ENCODE results near the gene CHST12.
A peak's percentile ranks its signal among the peaks of the same experiment; 100 is the strongest.
"Not testable (repeated sequence)": the region's sequence is repeated elsewhere in the genome, so short reads cannot be mapped to it uniquely, and the experiment has no call there.

Gene CHST12

DNA sequence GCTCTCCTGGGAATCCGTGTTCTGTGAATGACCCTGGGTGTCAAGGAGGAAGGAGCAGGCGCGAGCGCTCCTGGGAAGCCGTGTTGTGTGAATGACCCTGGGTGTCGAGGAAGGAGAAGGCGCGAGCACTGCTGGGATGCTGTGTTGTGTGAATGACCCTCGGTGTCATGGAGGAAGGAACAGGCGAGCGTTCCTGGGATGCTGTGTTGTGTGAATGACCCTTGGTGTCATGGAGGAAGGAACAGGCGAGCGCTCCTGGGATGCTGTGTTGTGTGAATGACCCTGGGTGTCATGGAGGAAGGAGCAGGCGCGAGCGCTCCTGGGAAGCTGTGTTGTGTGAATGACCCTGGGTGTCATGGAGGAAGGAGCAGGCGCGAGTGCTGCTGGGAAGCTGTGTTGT lies 25.3 kb upstream of the CHST12 start:
- not testable (repeated sequence) for DNase-seq (ENCODE audit: low spot score)

DNA sequence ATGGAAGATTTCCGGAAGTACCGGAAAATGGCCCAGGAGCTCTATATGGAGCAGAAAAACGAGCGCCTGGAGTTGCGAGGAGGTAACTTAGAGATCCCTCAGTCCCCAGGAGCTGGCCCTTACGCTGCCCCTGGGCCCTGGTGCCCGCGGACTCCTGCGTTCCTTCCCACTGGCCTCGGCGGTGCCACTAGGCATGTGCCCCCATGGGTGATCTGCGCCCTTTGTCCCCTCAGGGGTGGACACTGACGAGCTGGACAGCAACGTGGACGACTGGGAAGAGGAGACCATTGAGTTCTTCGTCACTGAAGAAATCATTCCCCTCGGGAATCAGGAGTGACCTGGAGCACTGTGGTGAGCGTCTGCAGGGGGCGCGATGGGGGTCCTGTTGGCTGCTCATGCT lies 24.2 kb upstream of the CHST12 start:
- no peak for DNase-seq (ENCODE audit: low spot score)

DNA sequence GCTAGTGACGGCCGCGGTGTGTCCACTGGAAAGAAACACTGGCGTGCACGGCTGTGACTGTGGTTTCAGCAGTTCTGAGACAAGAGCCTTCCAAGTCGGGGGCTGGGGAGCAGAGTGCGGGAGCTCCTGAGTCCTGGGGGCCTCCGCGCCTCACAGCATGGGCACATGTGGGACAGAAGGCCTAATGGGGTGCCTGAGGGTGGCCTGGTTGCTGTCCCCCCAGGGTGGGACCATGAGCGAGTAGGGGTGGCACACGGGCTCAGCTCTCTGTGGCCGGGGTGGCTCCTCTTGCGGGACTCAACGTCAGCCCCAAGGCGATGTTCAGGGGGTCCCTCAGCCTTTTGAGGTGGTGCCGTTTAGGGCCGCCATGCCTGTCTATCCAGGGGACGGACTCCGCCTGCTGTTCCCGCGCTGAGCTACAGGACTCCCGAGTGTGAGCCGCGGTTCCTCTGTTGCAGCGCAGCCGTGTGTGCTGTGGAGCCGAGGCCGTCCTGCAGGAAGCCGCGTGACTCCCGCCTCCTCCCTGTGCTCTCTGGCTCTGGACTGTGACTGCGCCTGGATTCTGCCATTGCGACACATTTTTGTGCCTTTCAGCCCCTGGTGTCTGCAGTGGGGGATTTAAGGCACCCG lies 23.5 kb upstream of the CHST12 start:
- no peak for DNase-seq (ENCODE audit: low spot score)

DNA sequence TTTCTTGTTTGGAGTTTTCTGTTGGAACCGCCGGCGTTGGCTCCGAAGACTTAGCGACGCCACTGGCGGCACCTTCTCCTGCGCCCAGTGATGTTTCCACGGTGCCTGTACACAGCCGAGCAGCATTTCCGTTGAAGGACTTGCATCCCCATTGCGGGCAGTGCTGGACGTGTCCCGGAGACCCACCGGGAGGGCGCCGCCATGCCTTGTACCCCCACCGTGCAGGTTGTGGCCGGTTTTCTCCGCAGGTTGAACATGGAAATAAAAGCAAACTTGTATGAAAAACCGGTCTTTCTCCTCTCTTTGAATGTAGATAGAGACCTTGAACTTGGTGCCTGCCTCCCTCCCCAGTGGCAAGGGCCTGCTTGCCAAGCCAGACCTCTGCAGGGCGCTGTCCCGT lies 22.9 kb upstream of the CHST12 start:
- DNase-seq (ENCODE audit: low spot score), result no peak

DNA sequence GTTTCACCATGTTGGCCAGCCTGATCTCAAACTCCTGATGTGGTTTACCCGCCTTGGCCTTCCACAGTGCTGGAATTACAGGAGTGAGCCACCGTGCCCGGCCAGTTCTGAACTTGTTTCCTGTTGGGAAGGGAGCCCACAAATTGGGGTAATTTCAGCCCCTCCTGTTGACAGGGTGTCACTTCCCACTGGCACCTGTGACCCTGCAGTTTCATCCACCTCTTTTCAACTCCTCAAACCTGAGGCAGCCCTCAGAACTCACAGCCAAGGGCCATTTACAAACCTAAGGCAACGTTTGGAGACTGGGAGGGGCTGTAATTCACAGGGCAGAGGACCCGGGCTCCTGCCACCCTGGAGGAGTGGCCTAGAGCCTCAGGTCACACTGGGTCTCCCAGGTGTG lies 22.2 kb upstream of the CHST12 start:
- DNase-seq (ENCODE audit: low spot score), result no peak

DNA sequence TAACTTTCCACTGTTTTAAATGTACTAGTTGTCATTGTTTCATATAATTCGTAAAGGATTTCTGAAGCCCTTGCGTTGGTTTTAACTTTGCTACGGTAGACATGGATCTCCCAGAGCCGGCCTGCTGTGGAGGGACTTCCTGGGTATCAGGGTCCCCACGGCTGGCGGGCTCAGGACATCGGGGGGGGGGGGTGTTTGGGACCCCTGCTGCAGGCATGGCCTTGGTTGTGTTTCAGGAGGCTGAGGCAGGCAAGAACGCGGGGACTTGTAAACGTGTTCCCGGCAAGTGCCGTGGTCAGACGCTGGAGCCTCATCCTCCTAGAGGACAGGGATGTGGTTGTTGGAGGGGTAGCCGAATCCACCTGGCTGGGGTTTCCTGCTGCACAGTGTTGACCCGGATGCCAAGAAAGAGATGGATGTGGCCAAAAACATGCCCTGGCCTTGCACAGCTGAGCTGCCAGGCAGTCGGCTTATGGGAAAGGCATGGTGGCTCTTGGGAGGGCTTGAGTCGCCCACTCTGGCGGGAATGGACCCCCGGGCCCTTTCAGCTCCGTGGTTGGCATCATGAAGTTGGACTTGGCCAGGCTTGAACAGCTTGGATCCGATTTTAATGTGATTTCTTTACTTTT lies 21.4 kb upstream of the CHST12 start:
- DNase-seq (ENCODE audit: low spot score), result no peak

DNA sequence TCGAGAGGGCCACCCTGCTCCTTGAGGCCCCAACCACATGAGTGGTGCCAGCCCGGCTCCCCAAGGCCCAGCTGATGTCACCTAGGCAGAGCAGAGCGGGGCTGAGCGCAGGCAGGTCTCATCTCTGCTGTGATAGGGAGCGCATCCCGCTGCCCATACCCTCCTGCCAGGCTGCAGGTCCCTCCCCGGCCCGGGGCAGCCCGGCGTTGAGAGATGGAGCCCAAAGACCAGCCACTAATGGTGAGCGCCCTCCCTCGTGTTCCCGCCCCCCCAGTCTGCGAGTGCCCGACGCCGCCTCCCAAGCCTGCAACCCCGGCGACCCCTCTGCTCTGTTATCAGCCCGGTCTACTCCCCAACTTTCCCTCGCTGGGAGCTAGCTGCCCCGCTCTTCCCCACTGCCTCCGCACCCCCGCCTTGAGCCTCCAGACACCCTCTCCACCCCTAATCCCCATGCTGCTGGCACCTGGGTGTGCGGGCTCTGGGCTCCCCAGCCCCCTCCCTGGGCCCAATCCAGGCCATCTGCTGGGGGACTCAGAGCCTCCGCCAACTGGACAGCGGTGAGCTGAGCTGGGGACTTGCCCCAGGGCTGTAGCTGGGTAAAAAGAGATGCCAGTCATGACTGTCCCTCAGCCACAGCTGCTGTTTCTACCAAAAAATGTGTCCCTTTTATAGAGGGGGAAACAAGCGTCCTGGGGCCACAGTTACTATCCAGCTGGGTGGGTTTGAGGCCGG lies 19.7 kb upstream of the CHST12 start:
- DNase-seq (ENCODE audit: low spot score), result no peak

DNA sequence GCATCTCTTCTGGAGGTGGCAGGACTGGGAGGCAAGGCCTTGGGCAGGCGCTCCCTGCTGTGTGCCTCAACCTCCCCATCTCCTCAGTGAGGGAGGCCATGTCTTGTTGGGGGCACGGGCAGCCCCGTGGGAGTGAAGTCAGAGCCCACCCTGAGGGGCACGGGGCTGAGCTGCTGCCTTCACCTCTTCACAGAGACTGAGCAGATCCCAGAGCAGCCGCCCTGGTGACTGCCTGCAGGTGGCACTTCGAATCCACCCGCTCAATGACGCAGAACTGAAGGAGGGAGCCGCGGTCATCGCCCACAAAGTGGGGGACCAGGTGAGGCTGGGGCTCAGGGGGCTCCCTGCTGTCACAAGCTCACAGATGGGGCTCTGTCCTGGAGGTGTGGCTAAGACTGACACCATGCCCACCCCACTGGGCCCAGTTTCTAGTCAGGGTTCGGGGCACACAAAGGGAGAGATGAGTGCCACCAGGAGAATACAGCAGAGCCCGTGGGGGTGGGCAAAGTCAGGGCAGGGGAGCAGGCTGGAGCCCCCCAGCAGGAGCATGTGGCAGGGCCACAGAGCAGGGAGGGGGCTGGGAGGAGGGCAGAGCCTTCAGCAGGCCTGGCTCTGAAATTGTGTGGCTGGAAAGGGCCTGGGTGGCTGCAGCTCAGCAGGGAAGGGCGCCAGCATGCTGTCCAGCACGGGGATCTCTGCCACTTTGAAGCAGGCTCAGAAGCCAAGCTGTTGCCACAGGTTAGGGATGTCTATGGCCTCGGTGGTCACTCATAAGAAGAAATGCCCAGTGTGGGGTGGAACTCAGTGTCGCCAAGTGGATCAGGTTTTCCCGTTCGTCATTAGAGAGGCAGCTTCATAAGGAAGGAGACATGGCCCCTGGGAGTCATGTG lies 18.8 kb upstream of the CHST12 start:
- no peak for DNase-seq (ENCODE audit: low spot score)

DNA sequence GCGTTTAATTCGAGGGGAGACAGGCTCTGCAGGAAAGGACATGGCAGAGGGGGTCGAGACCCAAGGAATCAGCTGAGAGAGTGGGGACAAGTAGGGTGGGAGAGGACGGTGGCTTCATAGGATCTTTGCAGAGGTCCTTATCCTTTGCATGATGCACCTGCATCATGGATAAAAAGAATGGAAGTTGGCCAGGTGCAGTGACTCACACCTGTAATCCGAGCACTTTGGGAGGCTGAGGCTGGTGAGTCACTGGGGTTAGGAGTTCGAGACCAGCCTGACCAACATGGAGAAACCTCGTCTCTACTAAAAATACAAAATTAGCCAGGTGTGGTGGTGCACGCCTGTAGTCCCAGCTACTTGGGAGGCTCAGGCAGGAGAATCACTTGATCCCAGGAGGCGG lies 17.3 kb upstream of the CHST12 start:
- not testable (repeated sequence) for DNase-seq (ENCODE audit: low spot score)

DNA sequence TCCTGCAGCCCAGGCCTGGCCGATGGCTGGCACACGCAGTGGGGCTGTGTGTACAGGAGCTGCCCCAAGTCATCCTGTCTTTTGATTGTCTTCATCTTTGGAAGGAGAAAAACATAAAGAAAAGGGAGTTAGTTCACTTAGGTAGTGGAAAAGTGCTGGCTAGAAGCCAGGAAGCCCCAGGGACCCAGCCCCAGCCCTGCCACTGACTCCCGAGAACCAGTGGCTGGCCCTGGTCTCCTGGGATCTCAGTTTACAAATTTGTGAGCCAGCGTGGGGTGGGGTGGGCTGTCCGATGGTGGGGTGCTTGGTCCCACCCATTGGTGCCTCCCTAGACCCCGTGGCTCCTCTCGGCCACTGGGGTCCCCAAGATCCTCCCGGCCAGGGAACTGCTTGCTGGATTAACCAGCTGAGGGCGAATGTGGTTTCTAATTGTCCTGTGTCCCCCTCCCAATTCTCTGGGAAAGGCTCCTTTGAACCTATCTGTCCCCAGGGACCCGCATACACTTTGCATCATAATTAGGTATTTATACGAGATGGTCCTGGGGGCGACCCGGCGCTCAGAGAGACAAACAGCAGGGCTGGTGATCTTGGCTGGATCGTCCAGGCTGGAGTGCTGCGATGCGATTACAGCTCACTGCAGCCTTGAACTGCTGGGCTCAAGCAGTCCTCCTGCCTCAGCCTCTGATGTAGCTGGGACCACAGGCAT lies 16.3 kb upstream of the CHST12 start:
- no peak for DNase-seq (ENCODE audit: low spot score)

DNA sequence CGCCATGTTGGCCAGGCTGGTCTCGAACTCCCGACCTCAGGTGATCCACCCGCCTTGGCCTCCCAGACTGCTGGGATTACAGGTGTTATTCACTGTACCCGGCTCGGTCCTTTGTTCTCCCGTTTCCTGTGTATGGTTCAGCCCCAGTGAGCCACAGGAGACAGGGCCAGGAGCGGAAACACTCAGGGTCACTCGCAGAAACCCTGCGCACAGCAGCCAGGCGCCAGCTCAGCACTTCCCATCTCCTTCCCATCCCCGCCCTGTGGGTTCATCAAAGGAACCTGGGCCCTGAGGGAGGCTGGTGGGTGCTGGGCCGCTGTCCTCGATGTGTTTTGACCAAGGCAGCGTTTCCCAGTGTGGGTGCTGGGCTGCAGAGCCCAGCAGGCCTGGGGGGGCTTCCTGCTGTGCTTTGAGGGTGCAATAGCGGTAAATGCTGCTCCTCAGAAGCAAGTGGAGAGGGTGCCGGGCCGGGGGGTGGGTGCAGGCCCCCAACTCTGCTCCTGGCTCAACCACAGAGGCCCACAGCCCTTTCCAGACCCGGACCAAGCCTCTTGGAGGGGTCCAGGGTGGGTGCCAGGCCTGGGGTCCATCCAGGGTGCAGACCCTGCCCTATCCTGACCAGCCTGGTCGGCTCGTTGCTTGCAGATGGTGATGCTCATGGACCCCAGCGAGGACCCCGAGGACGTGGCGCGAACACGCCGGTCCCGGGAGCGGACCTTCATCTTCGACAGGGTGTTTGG lies 15.3 kb upstream of the CHST12 start:
- DNase-seq (ENCODE audit: low spot score), result peak; percentile 94

DNA sequence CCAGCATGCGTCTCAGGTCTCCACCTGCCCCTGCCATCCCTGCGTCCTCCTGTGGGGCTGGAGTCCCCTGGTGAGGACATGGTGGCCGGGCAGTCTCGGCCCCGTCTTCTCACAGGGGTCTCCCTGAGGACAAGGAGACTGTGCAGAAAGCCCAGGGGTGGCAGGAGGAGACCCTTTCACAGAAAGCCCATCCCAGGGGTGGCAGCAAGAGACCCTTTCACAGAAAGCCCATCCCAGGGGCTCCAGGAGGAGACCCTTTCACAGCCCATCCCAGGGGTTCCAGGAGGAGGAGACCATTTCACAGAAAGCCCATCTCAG lies 14.8 kb upstream of the CHST12 start:
- DNase-seq (ENCODE audit: low spot score), result no peak

DNA sequence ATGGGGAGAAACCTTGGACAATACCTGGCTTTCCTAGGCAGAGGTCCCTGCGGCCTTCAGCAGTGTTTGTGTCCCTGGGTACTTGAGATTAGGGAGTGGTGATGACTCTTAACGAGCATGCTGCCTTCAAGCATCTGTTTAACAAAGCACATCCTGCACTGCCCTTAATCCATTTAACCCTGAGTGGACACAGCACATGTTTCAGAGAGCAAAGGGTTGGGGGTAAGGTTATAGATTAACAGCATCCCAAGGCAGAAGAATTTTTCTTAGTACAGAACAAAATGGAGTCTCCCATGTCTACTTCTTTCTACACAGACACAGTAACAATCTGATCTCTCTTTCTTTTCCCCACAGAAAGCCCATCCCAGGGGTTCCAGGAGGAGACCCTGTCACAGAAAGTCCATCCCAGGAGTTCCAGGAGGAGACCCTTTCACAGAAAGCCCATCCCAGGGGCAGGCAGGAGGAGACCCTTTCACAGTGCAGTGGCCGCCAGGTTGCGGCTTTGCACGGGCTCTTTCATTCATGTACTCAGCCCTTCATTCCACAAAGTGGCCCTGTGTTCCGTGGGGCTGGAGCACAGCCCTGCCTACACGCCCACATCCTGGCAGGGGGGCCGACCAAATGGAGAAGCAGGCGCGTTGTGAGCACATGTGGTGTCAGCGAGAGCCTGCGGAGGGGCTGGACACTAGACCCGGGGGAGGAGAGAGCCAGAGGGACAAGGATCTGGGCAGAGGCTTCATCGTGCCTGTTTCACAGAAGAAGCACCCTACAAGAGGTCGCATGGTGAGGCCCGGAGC lies 13.2 kb upstream of the CHST12 start:
- DNase-seq (ENCODE audit: low spot score), result not testable (repeated sequence)

DNA sequence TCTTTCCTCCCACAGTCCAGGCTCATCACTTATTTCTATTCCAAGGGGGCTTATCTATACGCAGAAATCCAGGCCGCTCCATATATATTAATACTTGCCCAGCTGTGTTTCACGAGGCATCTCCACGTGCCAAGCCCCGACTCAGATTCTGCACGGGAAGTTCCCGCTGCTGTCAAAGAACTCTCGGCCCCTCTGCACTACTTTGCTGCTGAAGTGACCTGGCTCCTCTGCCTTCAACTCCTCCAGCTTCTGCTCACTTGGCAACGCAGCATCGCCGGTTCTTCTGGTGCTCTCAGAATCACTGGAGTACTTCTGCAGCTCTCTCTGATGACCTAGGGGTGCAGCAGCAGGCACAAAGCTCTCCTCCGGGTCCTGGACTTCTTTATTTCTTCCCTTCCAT lies 9.7 kb upstream of the CHST12 start:
- DNase-seq (ENCODE audit: low spot score), result no peak

DNA sequence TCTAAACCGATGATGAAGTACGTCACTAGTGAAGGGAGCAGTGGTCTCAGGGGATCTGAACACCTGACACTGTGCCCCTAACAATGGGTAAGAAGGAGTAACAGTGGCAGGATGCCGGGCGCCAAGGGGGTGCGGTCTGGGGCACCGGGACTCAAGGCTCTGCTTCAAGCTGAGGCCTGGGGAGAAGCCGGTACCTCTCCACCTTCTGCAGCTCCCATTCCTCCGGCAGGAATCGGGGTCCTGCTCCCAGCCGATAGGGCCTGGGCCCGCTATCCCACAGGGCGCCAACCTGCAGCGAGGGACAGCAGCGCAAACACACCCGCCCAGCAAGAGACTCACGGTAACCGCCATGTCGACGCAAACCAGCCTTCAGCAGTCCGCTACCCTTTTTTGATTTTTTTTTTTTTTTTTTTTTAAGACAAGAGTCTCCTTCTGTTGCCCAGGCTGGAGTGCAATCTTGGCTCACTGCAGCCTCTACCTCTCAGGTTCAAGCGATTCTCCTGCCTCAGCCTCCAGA lies 8.8 kb upstream of the CHST12 start:
- DNase-seq (ENCODE audit: low spot score), result no peak

DNA sequence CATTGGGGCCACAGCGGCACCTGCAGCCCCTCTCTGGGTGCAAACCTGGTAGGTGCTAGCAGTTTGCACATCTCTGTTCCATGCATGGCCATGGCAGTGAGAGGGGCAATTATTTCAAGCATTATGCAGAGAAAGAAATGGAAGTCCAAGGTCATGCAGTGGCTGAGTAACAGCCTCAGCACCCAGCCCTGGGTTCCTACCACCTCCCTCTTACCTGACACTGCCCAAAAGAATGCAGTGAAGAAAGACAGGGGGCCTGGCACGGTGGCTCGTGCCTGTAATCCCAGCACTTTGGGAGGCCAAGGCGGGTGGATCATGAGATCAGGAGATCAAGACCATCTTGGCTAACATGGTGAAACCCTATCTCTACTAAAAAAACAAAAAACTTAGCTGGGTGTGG lies 4.9 kb upstream of the CHST12 start:
- DNase-seq (ENCODE audit: low spot score), result no peak

DNA sequence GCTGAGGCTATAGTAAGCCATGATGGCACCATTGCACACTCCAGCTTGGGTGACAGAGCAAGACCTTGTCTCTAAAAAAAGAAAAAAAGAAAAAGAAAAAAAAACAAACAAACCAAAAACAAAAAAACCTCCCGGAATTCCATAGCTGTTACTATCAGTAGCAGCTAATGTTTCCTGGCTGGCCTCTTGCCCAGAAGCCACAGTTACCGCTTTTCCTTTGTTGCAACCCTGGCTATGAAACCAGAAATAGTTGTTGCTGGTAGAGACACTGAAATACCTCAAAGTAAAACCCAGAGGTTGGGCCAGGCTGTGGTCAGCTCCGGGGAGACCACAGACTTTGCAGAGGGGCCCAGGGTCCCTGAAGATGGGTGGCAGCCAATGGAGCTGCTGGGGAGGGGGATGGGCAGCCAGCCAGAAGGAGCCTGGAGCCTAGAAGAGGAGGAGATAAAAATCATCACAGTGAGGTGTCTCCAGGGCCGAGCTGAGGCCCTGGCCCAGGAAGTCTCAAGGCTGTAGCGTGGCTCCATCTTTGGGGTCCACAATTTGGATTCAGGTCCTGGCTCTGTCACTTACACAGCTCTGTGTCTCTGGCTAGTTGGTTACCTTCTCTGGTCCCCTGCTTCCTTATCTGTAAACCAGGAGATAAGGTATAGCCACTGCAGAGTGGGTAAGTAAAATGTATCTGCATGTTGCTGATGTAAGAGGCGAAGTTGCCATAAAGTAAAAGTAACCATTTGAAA lies 3.4 kb upstream of the CHST12 start:
- peak; percentile 92 for DNase-seq (ENCODE audit: low spot score)

DNA sequence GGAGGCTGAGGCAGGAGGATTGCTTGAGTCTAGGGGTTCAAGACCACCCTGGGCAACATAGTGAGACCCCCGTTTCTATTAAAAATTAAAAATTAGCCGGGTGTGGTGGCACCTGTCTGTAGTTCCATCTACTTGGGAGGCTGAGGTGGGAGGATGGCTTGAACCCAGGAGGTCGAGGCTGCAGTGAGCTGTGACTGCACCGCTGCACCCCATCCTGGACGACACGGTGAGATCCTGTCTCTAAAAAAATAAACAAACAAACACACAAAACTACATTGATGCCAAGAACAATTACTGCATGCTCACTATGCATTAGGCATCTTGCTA lies 761 bp upstream of the CHST12 start:
- DNase-seq (ENCODE audit: low spot score), result no peak

DNA sequence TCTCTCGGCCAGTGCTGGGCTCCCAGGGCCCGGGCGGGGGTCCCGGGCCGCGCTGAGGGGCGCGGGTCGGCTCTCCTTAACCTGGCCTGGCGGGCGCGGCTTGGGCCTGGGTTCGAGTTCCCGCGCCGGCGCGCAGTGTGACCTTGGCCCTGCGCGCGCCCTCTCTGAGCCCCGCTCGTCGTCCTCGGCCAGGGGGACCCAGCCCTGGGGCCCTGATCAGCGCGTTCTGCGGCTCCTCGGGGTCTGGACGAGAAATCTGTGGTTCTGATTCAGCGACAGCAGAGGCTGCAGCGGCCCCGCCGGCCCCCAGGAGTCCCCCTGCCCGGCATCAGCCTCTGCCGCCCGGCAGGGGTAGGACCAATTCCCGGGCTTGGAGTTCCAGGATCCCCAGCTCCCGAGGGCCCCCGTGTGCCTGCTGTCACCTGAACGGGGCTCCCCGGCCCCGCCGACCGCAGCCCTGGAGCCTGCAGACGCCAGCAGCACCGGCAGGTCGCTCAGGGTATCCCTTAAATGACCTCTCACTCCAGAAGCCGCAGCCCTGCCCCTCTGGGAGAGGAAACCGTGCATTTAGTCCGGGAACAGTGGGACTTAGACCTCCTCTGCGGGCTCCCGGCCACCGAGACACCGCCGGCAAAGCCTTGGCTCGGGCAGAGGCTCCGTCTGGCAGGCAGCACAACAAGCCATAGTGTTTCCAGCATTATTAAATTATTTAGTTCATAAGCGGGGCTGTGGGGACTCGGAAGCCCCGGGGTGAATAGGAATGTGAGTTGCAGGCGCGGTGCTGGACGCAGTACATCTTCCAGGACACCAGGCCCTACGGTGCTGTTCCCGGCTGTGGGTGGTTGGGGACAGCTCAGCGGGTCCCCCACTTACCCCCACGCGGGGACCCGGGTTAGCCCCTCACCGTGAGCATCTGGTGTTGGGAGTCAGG lies 572 bp downstream of the CHST12 start:
- no peak for DNase-seq (ENCODE audit: low spot score)
